Suprapubic skin (tissue), 3 donors: ENCODE measurements around the gene MAEA.

Experiments used
- POLR2A ChIP-seq, 2 donors: fragments of 450-650 bp; IDR thresholded peaks; one replicate each; pipeline ENCODE4 v1.6.1; 2017; ENCODE audit warnings: antibody characterized with exemption in 2 of 2, mild to moderate bottlenecking in 2 of 2, moderate library complexity in 2 of 2
- TF ChIP-seq, protein P1 (sequence below), 2 donors: fragments of 200-600 bp in 1 of 2; fragments of 450-650 bp in 1 of 2; sonication (generic) in 1 of 2; IDR thresholded peaks; one replicate each; pipeline ENCODE4 v1.5.1; 2016 to 2019; ENCODE audit warnings: antibody characterized with exemption in 2 of 2, mild to moderate bottlenecking in 1 of 2, moderate library complexity in 1 of 2

DNA sequence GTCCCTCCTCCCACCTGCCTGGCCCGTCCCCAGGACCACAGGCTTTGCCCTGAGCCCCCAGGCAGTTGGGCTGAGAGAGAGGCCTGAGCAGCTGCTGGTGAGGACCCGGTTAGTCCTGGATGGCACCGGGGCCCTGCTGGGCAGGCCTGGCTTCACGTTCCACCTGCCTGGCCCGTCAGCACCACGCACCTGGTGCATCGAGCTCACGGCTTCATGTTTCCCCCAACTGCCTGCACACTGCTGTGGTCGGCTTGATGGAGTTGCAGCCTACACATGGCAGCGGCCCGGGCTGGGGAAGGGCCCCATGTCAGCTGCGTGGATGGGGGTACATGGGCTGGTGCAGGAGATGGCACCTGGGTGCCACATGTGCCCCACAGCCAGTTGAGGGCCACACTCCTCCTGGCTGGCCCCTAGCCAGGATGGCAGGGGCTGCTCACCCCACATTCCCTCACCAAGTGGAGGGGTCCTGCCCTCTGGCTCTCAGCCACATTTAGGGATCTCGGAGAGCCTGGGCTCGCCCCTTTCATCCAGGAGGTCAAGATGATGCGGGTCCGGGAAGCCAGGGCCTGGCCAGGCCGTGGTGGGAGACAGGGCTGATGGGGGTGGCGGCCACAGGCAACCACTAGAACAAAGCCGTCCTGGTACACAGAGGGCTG is 88.0 kb downstream of the MAEA start:
- no peak for TF ChIP-seq POLR2A (IDR thresholded peaks at IDR 0.05)
- TF ChIP-seq, protein P1, sequence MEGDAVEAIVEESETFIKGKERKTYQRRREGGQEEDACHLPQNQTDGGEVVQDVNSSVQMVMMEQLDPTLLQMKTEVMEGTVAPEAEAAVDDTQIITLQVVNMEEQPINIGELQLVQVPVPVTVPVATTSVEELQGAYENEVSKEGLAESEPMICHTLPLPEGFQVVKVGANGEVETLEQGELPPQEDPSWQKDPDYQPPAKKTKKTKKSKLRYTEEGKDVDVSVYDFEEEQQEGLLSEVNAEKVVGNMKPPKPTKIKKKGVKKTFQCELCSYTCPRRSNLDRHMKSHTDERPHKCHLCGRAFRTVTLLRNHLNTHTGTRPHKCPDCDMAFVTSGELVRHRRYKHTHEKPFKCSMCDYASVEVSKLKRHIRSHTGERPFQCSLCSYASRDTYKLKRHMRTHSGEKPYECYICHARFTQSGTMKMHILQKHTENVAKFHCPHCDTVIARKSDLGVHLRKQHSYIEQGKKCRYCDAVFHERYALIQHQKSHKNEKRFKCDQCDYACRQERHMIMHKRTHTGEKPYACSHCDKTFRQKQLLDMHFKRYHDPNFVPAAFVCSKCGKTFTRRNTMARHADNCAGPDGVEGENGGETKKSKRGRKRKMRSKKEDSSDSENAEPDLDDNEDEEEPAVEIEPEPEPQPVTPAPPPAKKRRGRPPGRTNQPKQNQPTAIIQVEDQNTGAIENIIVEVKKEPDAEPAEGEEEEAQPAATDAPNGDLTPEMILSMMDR (IDR thresholded peaks at IDR 0.05) = no peak
